Measurements from ENCODE around the gene ABCA3.

Gene ABCA3

DNA sequence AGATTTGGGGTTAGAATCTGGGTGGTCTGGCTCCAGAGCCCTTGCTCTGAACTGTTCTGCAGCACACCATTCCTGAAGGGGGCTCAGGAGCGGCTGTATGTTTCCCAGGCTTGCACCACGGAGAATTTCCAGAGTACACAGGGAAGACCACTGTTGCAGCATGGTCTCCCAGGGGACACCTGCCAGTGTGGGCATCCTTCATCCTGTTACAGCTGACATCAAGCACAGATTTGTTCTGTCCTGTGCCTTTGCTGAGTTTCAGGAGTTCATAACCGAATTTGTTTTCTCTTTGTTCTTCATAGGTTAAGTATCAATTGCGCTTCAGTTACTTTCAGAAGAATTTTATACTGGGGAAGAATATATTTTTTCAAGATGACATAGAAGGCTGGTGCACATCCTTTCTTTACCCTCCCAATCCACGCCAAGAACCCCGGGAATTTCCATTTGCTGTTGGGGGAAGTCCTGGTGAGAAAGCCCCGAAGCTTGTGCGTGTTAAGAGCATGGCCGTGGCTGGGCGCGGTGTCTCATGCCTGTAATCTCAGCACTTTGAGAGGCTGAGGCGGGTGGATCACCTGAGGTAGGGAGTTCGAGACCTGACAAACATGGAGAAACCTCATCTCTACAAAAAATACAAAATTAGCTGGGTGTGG lies 26.3 kb upstream of the ABCA3 start:
- TF ChIP-seq CTCF (conservative IDR thresholded peaks at IDR 0.05; ENCODE audit: control insufficient read depth, insufficient read depth, low read depth, low read length) = no peak
- no peak overlapping the region for H3K4me3 ChIP-seq (ENCODE audit: control insufficient read depth, low read depth, low read length)
- DNase-seq (ENCODE audit: low read depth) = no peak

GRCh38 chr16:2365397-2366294 lies 25.1 kb upstream of the ABCA3 start:
- no peak for TF ChIP-seq CTCF (conservative IDR thresholded peaks at IDR 0.05; ENCODE audit: control insufficient read depth, insufficient read depth, low read depth, low read length)
- peak; percentile 73 for DNase-seq (ENCODE audit: low read depth)
- H3K4me3 ChIP-seq (ENCODE audit: control insufficient read depth, low read depth, low read length) = no peak overlapping the region

DNA sequence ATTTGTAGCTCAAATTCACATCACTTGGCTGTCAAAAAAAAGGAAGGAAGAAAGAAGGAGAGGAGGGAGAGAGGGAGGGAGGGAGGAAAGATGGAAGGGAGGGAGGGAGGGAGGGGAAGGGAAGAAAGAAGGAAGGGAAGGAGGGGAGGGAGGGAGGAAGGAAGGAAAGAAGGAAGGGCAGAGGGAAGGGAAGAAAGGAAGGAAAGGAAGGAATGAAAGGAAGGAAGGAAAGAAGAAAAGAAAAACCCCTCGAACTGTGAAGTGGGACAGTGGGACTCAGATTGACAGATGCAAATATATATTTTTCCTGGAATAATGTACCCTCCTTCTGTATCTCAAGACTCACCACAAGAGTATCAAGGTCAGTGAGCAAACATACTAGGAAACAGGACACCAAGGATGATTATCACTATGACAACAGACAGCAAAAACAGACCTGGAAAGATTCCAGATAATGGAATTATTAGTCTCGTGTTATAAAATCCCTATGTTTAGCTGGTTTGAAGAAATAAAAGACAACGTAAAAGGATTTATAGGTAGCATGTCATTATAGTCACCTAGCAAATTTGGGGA lies 24.2 kb upstream of the ABCA3 start:
- no peak overlapping the region for H3K4me3 ChIP-seq (ENCODE audit: control insufficient read depth, low read depth, low read length)
- no peak for TF ChIP-seq CTCF (conservative IDR thresholded peaks at IDR 0.05; ENCODE audit: control insufficient read depth, insufficient read depth, low read depth, low read length)
- DNase-seq (ENCODE audit: low read depth) = no peak

- no peak for TF ChIP-seq CTCF (conservative IDR thresholded peaks at IDR 0.05; ENCODE audit: control insufficient read depth, insufficient read depth, low read depth, low read length)
- DNase-seq (ENCODE audit: low read depth) = no peak
- H3K4me3 ChIP-seq (ENCODE audit: control insufficient read depth, low read depth, low read length) = no peak overlapping the region
Observed at GRCh38 chr16:2362218-2362617, 21.7 kb upstream of the ABCA3 start.

DNA sequence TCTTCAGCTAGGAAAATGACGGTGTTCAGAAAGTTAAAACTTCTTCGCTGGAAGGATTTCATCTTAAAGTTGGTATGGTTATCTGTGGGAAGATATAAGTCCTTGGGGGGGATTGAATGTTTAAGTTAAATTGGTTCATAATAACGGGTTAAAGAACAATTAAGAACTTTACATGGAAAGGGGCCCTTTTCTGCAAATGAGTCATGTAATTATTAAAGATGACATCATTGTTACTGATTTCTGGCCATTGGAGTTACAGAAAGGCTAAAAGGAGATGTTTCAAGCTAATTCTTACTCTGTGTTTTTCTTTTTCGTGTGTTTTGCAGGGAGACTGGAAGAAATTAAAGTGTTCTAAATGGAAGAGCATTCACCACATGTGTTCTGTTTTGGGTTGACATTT lies 20.6 kb upstream of the ABCA3 start:
- H3K4me3 ChIP-seq (ENCODE audit: control insufficient read depth, low read depth, low read length) = no peak overlapping the region
- no peak for TF ChIP-seq CTCF (conservative IDR thresholded peaks at IDR 0.05; ENCODE audit: control insufficient read depth, insufficient read depth, low read depth, low read length)
- peak; percentile 8 for DNase-seq (ENCODE audit: low read depth)

GRCh38 chr16:2359919-2360318 lies 19.4 kb upstream of the ABCA3 start:
- no peak for TF ChIP-seq CTCF (conservative IDR thresholded peaks at IDR 0.05; ENCODE audit: control insufficient read depth, insufficient read depth, low read depth, low read length)
- H3K4me3 ChIP-seq (ENCODE audit: control insufficient read depth, low read depth, low read length) = no peak overlapping the region
- no peak for DNase-seq (ENCODE audit: low read depth)
